Testis (tissue), 3 donors: ENCODE measurements around the gene SIL1. TPM values are rescaled to one million over a fixed set of nuclear protein-coding genes. Genes with fewer than 3 reads are reported as not detected.
A peak's percentile ranks its signal among the peaks of the same experiment; 100 is the strongest.

ENCODE experiments used
- DNase-seq: peaks from one replicate; pipeline ENCODE4 v3.0.0-alpha.2; 2019
- H3K27ac ChIP-seq, 2 donors: fragments of 200-600 bp; sonication (generic); one replicate each; pipeline ENCODE4 v1.5.1; 2019
- H3K27me3 ChIP-seq: fragments of 200-600 bp; sonication (generic); one replicate; pipeline ENCODE4 v1.5.1; 2019
- H3K36me3 ChIP-seq: fragments of 200-600 bp; sonication (generic); one replicate; pipeline ENCODE4 v1.5.1; 2017; ENCODE audit warnings: low read depth; ENCODE audit errors: missing control alignments
- H3K4me1 ChIP-seq: fragments of 200-600 bp; sonication (generic); one replicate; pipeline ENCODE4 v1.5.1; 2019
- H3K4me3 ChIP-seq, 2 donors: fragments of 200-600 bp; sonication (generic); one replicate each; pipeline ENCODE4 v1.5.1; 2017 to 2019
- H3K9me3 ChIP-seq: fragments of 200-600 bp; sonication (generic); one replicate; pipeline ENCODE4 v1.5.1; 2017
- POLR2A ChIP-seq: fragments of 450-650 bp; IDR thresholded peaks from one replicate; pipeline ENCODE4 v1.6.1; 2017; ENCODE audit warnings: antibody characterized with exemption, mild to moderate bottlenecking, moderate library complexity
- WGBS, 2 donors: methylation state at CpG; one replicate each; pipeline ENCODE4 v1.1.5; 2018; 5-methylcytosine and 5-hydroxymethylcytosine counted together
- intact Hi-C: fragments of 100-400 bp; cut with DNase I; formaldehyde crosslinking; loops from one replicate; pipeline ENCODE4 v1.15.1; 2023; ENCODE audit warnings: low total_unique reads
- polyA plus RNA-seq: library from polyadenylated mRNA; stranded (reverse); fragments of 350-450 nt; fragmentation: Illumina TruSeq; extraction: RNeasy Lipid Tissue Mini Kit (QIAGEN cat#74804); gene quantifications from one replicate; pipeline ENCODE4 v1.2.3, GENCODE V29; 2014; ENCODE audit warnings: low read depth, low replicate concordance; ENCODE audit not compliant: insufficient read depth
- total RNA-seq, 2 donors: library from RNA; depleted of rRNA; stranded (reverse); fragments of >200 nt; gene quantifications; one replicate each; pipeline ENCODE4 v1.2.3, GENCODE V29; 2016
- TF ChIP-seq, protein P1 (sequence below), 3 experiments: fragments of 450-650 bp in 2 of 3; fragments of 200-600 bp in 1 of 3; sonication (generic) in 1 of 3; IDR thresholded peaks; one replicate each; pipeline ENCODE4 v1.5.1; 2016 to 2019; ENCODE audit warnings: antibody characterized with exemption in 3 of 3, mild to moderate bottlenecking in 2 of 3, moderate library complexity in 1 of 3

Gene SIL1
- total and polyA plus RNA-seq, 3 donors from 2014 or later, result 86.5 to 116 (median 98.2) TPM

- Histone ChIP-seq H3K4me3 (no peak overlapping the region), H3K9me3 (no peaks in the 10 kb centered on the region), H3K36me3 (peaks cover 3% of the 10 kb centered on the region), H3K27me3 (no peaks in the 10 kb centered on the region), H3K27ac (peak overlapping the region in 1 of 2 donors; percentile 19), H3K4me1 (peaks cover 4% of the 10 kb centered on the region)
- intact Hi-C loops, result no loop called here
- no peak for TF ChIP-seq POLR2A
- TF ChIP-seq, protein P1, sequence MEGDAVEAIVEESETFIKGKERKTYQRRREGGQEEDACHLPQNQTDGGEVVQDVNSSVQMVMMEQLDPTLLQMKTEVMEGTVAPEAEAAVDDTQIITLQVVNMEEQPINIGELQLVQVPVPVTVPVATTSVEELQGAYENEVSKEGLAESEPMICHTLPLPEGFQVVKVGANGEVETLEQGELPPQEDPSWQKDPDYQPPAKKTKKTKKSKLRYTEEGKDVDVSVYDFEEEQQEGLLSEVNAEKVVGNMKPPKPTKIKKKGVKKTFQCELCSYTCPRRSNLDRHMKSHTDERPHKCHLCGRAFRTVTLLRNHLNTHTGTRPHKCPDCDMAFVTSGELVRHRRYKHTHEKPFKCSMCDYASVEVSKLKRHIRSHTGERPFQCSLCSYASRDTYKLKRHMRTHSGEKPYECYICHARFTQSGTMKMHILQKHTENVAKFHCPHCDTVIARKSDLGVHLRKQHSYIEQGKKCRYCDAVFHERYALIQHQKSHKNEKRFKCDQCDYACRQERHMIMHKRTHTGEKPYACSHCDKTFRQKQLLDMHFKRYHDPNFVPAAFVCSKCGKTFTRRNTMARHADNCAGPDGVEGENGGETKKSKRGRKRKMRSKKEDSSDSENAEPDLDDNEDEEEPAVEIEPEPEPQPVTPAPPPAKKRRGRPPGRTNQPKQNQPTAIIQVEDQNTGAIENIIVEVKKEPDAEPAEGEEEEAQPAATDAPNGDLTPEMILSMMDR (IDR thresholded peaks at IDR 0.05), result no peak
- no peak for DNase-seq
- WGBS, 2 donors, result 71 to 73% methylated on average over 17 to 22 of the region's 22 CpGs
These were observed 261.8 kb downstream of the SIL1 start for GRCh38 chr5:138936225-138936967.

DNA sequence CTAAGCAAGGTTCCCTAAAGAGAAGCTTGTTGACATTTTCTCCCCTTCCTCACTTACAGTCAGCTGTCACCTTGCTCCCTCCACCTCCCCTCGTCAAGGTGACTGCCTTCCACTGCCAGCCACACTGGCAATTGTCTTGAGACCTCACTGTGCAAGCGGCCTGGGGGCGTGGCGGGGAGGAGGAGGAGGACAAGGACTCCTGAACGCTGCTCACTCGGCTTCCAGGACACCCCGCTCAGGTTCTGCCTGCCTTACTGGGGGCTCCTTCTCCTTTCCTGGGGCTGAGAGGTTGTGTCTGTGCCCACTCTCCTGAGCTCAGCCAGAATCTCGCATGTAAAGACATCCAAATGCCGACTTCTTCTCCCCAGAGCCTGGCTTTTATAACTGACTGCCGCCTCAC, 262.7 kb downstream of the SIL1 start:
- Histone ChIP-seq H3K27ac (no peak overlapping the region), H3K36me3 (peaks cover 3% of the 10 kb centered on the region)
- WGBS, 2 donors, result 81 to 85% methylated on average over 10 of the region's 10 CpGs

GRCh38 chr5:138934971-138935370, 263.2 kb downstream of the SIL1 start:
- Histone ChIP-seq H3K4me1 (peaks cover 4% of the 10 kb centered on the region), H3K4me3 (no peak overlapping the region), H3K27me3 (no peaks in the 10 kb centered on the region), H3K36me3 (peaks cover 3% of the 10 kb centered on the region), H3K27ac (no peak overlapping the region), H3K9me3 (no peaks in the 10 kb centered on the region)
- TF ChIP-seq POLR2A, result no peak
- TF ChIP-seq, protein P1 (IDR thresholded peaks at IDR 0.05), result no peak
- intact Hi-C loops, result no loop called here
- DNase-seq, result no peak
- WGBS, 2 donors, result 92 to 94% methylated on average over 12 of the region's 12 CpGs

More for the DNA sequence above, 262.7 kb downstream of the SIL1 start:
- intact Hi-C loops, result no loop called here
- no peak for DNase-seq
- H3K4me3 ChIP-seq, result no peak overlapping the region
- H3K9me3 ChIP-seq, result no peaks in the 10 kb centered on the region
- peaks cover 4% of the 10 kb centered on the region for H3K4me1 ChIP-seq
- no peaks in the 10 kb centered on the region for H3K27me3 ChIP-seq
- TF ChIP-seq POLR2A, result no peak
- TF ChIP-seq, protein P1 (IDR thresholded peaks at IDR 0.05), result no peak

- intact Hi-C loops, result no loop called here
- peaks cover 3% of the 10 kb centered on the region for H3K36me3 ChIP-seq
- TF ChIP-seq POLR2A, result no peak
- TF ChIP-seq, protein P1 (IDR thresholded peaks at IDR 0.05), result no peak
- no peaks in the 10 kb centered on the region for H3K27me3 ChIP-seq
- H3K9me3 ChIP-seq, result no peaks in the 10 kb centered on the region
- no peak overlapping the region for H3K27ac ChIP-seq
- WGBS, 2 donors, result 87 to 90% methylated on average over 11 to 16 of the region's 18 CpGs
- no peak for DNase-seq
- peaks cover 4% of the 10 kb centered on the region for H3K4me1 ChIP-seq
- no peak overlapping the region for H3K4me3 ChIP-seq
These were observed 264.5 kb downstream of the SIL1 start for GRCh38 chr5:138933522-138934290.
